ENCODE results near the gene ANKRD40CL. TPM values are rescaled to one million over a fixed set of nuclear protein-coding genes. Genes with fewer than 3 reads are reported as not detected.

Gene ANKRD40CL
- total RNA-seq, 1 experiment from 2014 or later, result not detected

GRCh38 chr17:50735287-50735686, 32.0 kb downstream of the ANKRD40CL start:
- no peaks in the 10 kb centered on the region for H3K9me3 Mint-ChIP-seq
- peaks cover 10 to 45% (median 34%) of the 10 kb centered on the region in 3 experiments; a peak in 6 of 7 replicates for H3K36me3 Mint-ChIP-seq (ENCODE audit: insufficient read depth in 1 of 3, low read depth in 3 of 3)
- no peak overlapping the region for H4K91ac ChIP-seq (ENCODE audit: insufficient read length, low read depth, low read length)
- H3K4me3 Mint-ChIP-seq, result no peak overlapping the region
- no peak overlapping the region for H2AK5ac ChIP-seq (ENCODE audit: insufficient read length, low read length)
- no peaks in the 10 kb centered on the region for H4K20me1 ChIP-seq (ENCODE audit: control insufficient read depth, insufficient read depth, insufficient read length)
- no peak for DNase-seq
- no peaks in the 10 kb centered on the region for H3K23me2 ChIP-seq (ENCODE audit: insufficient read length, low read depth, low read length, poor library complexity, severe bottlenecking)
- no peak overlapping the region for H2BK20ac ChIP-seq (ENCODE audit: low read depth, low read length, poor library complexity, severe bottlenecking)
- H3K4me1 Mint-ChIP-seq, result peaks cover 2 to 9% of the 10 kb centered on the region in 2 experiments; a peak in 2 of 4 replicates
- no peak overlapping the region for H3K4me2 ChIP-seq (ENCODE audit: insufficient read depth, insufficient read length, low read length)
- H2BK120ac ChIP-seq (ENCODE audit: low read depth, low read length, poor library complexity, severe bottlenecking), result no peak overlapping the region
- peaks cover 45% of the 10 kb centered on the region for H3K79me2 ChIP-seq (ENCODE audit: insufficient read depth, low read length)
- H3K9ac ChIP-seq (ENCODE audit: extremely low read depth, insufficient read length, low read length), result no peak overlapping the region
- H3T11ph ChIP-seq (ENCODE audit: low read length), result no peak overlapping the region
- TF ChIP-seq CTCF (conservative IDR thresholded peaks at IDR 0.05), result no peak
- H4K8ac ChIP-seq (replicated peaks; ENCODE audit: insufficient read length, low read depth, low read length), result no peak overlapping the region
- no CpG with 5 or more reads among the region's 3 CpGs for WGBS (ENCODE audit: extremely low coverage, insufficient read length, low lambda C conversion rate)
- H3K4ac ChIP-seq (ENCODE audit: low read depth, low read length), result no peak overlapping the region
- H3K23ac ChIP-seq (ENCODE audit: insufficient read length, low read depth, low read length), result no peak overlapping the region
- H3K4me1 ChIP-seq (ENCODE audit: insufficient read depth, low read length), result no peaks in the 10 kb centered on the region
- no peak overlapping the region for H3K18ac ChIP-seq (ENCODE audit: insufficient read length, low read depth, low read length)
- no peak overlapping the region for H4K5ac ChIP-seq (ENCODE audit: insufficient read length, low read depth, low read length)
- no peak overlapping the region for H3K27ac ChIP-seq (ENCODE audit: insufficient read length, low read depth, low read length)
- H3K79me1 ChIP-seq (ENCODE audit: insufficient read depth, low read depth, low read length, poor library complexity, severe bottlenecking), result peaks cover 12% of the 10 kb centered on the region
- H3K9me3 ChIP-seq (ENCODE audit: control insufficient read depth, low read depth, low read length), result no peaks in the 10 kb centered on the region
- no peak overlapping the region for H2BK15ac ChIP-seq (ENCODE audit: low read depth, low read length)
- H3K27me3 Mint-ChIP-seq (ENCODE audit: low read depth), result no peaks in the 10 kb centered on the region
- no peak overlapping the region for H2BK12ac ChIP-seq (ENCODE audit: insufficient read length, low read depth, low read length)
- no peak overlapping the region for H3K14ac ChIP-seq (ENCODE audit: insufficient read depth, low read length)
- H2BK5ac ChIP-seq (ENCODE audit: insufficient read length, low read length), result no peak overlapping the region
- no peak overlapping the region for H3K56ac ChIP-seq (ENCODE audit: insufficient read length, low read depth, low read length)
- no peak overlapping the region for H2AFZ ChIP-seq (ENCODE audit: low read length)
- no peak overlapping the region; a peak in 1 of 7 replicates for H3K27ac Mint-ChIP-seq
- no peaks in the 10 kb centered on the region for H3K27me3 ChIP-seq (ENCODE audit: insufficient read depth, low read length)

Measured in H9 (cell line).